Endothelial cell of umbilical vein (primary cell): ENCODE measurements around the gene GATAD2A. TPM values are rescaled to one million over a fixed set of nuclear protein-coding genes. Genes with fewer than 3 reads are reported as not detected.

Source experiments
- BruUV-seq: library from RNA; stranded (reverse); fragments of 400-500 nt; replicated peaks from 2 replicates; lab custom pipeline; 2021; lab: Mats Ljungman, UMichigan
- CTCF ChIA-PET: fragments of 300-600, 350-600 bp; sonication (Branson Sonifier 250); formaldehyde crosslinking; loops from one replicate; lab custom pipeline; 2021; ENCODE audit warnings: antibody characterized with exemption, inconsistent platforms; lab: Charles Lee
- POLR2A ChIA-PET: fragments of 300-600, 350-600 bp; sonication (Branson Sonifier 250); formaldehyde crosslinking; loops from one replicate; lab custom pipeline; 2021; ENCODE audit warnings: antibody characterized with exemption, inconsistent platforms; lab: Charles Lee
- DNase-seq: peaks from one replicate; pipeline ENCODE4 v3.0.0-alpha.2; 2011; ENCODE audit warnings: low read depth, low spot score
- FAIRE-seq: peaks from 2 replicates; lab custom pipeline; 2011; peaks lifted over from hg19 to GRCh38; lab: Jason Lieb, UNC
- H2AFZ ChIP-seq: 2 replicates; pipeline ENCODE4 v1.6.0; 2012; ENCODE audit warnings: low read depth, low read length, control low read depth, inconsistent platforms
- H3K27ac ChIP-seq: 2 replicates; pipeline ENCODE4 v1.5.1; 2011; ENCODE audit warnings: low read depth, mild to moderate bottlenecking, control low read depth, low read length, moderate library complexity; ENCODE audit not compliant: insufficient read depth
- H3K27me3 ChIP-seq, 2 experiments: 2 replicates each; pipeline versions ENCODE4 v1.6.0 to v1.6.1; 2011; ENCODE audit warnings: low read length in 2 of 2, mixed read lengths in 1 of 2; ENCODE audit not compliant: control insufficient read depth in 2 of 2, insufficient read depth in 2 of 2
- H3K36me3 ChIP-seq, 2 experiments: 2 replicates in 1 of 2; 3 replicates in 1 of 2; pipeline ENCODE4 v1.5.1; 2011; ENCODE audit warnings: low read length in 2 of 2, mild to moderate bottlenecking in 1 of 2, moderate library complexity in 1 of 2; ENCODE audit not compliant: control insufficient read depth in 2 of 2, insufficient read depth in 2 of 2; ENCODE audit errors: extremely low read depth in 1 of 2
- H3K4me1 ChIP-seq: 3 replicates; pipeline ENCODE4 v1.5.1; 2011; ENCODE audit warnings: mild to moderate bottlenecking, low read length; ENCODE audit not compliant: control insufficient read depth, insufficient read depth; ENCODE audit errors: extremely low read depth
- H3K4me2 ChIP-seq: 2 replicates; pipeline ENCODE4 v1.6.1; 2011; ENCODE audit warnings: low read length, control low read depth, mixed read lengths; ENCODE audit not compliant: insufficient read depth
- H3K4me3 ChIP-seq, 3 experiments: fragments of 200-600 bp in 1 of 3; sonication (generic), shearing (Covaris generic) in 1 of 3; replicated peaks in 1 of 3; 2 replicates each; pipeline ENCODE4 v1.5.1; 2011 to 2016; ENCODE audit warnings: control low read depth in 3 of 3, low read length in 3 of 3, mild to moderate bottlenecking in 2 of 3, inconsistent platforms in 1 of 3, low read depth in 1 of 3, moderate library complexity in 1 of 3; ENCODE audit not compliant: insufficient read depth in 1 of 3
- H3K79me2 ChIP-seq: 2 replicates; pipeline ENCODE4 v1.6.0; 2012; ENCODE audit warnings: low read length, inconsistent platforms; ENCODE audit not compliant: control insufficient read depth, insufficient read depth
- H3K9ac ChIP-seq: replicated peaks from 2 replicates; pipeline ENCODE3; 2011; ENCODE audit warnings: low read length, control low read depth; ENCODE audit not compliant: insufficient read depth; ENCODE audit errors: extremely low read depth
- H3K9me1 ChIP-seq: replicated peaks from 3 replicates; pipeline ENCODE4 v1.6.0; 2011; ENCODE audit warnings: mild to moderate bottlenecking, low read length; ENCODE audit not compliant: control insufficient read depth, insufficient read depth; ENCODE audit errors: extremely low read depth
- H3K9me3 ChIP-seq: replicated peaks from 2 replicates; pipeline ENCODE4 v1.5.1; 2012; ENCODE audit warnings: low read length, inconsistent platforms; ENCODE audit not compliant: control insufficient read depth, insufficient read depth
- H4K20me1 ChIP-seq: replicated peaks from 2 replicates; pipeline ENCODE3; 2011; ENCODE audit warnings: mild to moderate bottlenecking, low read length; ENCODE audit not compliant: control insufficient read depth, insufficient read depth; ENCODE audit errors: extremely low read depth
- CTCF ChIP-seq, 2 donors: IDR thresholded peaks; 1 replicate in 1 of 2; 2 replicates in 1 of 2; pipeline ENCODE4 v1.5.1; 2011; ENCODE audit warnings: low read length in 2 of 2, mild to moderate bottlenecking in 2 of 2, moderate library complexity in 2 of 2, control low read depth in 1 of 2, inconsistent platforms in 1 of 2, low read depth in 1 of 2; ENCODE audit not compliant: insufficient read depth in 1 of 2; ENCODE audit errors: extremely low read depth in 1 of 2
- EZH2 ChIP-seq: IDR thresholded peaks from 2 replicates; pipeline ENCODE4 v1.6.1; 2012; ENCODE audit warnings: borderline replicate concordance, low read depth, mild to moderate bottlenecking, moderate library complexity, low read length, inconsistent platforms; ENCODE audit not compliant: severe bottlenecking
- FOS ChIP-seq: IDR thresholded peaks from 2 replicates; pipeline ENCODE4 v1.6.1; 2011; ENCODE audit warnings: mild to moderate bottlenecking, low read length, moderate library complexity, borderline replicate concordance; ENCODE audit not compliant: insufficient read depth
- GATA2 ChIP-seq: IDR thresholded peaks from 2 replicates; pipeline ENCODE4 v1.7.0; 2011; ENCODE audit warnings: low read depth, mild to moderate bottlenecking, moderate library complexity, mixed read lengths, low read length; ENCODE audit not compliant: insufficient read length, insufficient read depth
- JUN ChIP-seq: IDR thresholded peaks from 2 replicates; pipeline ENCODE4 v1.6.1; 2011; ENCODE audit warnings: borderline replicate concordance, low read depth; ENCODE audit not compliant: insufficient read length, insufficient read depth
- MAX ChIP-seq: IDR thresholded peaks from 2 replicates; pipeline ENCODE4 v1.6.1; 2011; ENCODE audit not compliant: insufficient read depth, insufficient read length
- MYC ChIP-seq: IDR thresholded peaks from one replicate; pipeline ENCODE4 v1.6.1; 2011; ENCODE audit warnings: mild to moderate bottlenecking, low read depth, low read length
- POLR2A ChIP-seq: IDR thresholded peaks from 2 replicates; pipeline ENCODE4 v1.6.1; 2012; ENCODE audit warnings: low read depth, mild to moderate bottlenecking, control low read depth, low read length
- POLR2AphosphoS5 ChIP-seq: IDR thresholded peaks from 2 replicates; pipeline ENCODE4 v1.6.1; 2012; ENCODE audit warnings: low read depth, mild to moderate bottlenecking, control low read depth, low read length, moderate library complexity; ENCODE audit not compliant: insufficient read depth
- dilution Hi-C: fragments of 300-500 bp; cut with MboI; formaldehyde crosslinking; loops from one replicate; pipeline ENCODE4 v1.15.0; 2019; ENCODE audit warnings: low sequenced_read_pairs; ENCODE audit not compliant: extremely low pct_ligation_motif_present
- intact Hi-C: fragments of 100-400 bp; cut with micrococcal nuclease; formaldehyde crosslinking; loops from one replicate; pipeline ENCODE4 v1.10.0; 2022
- polyA plus RNA-seq, 4 experiments: library from polyadenylated mRNA; depleted of rRNA in 3 of 4; stranded (reverse) in 3 of 4; unstranded in 1 of 4; fragments of >200 nt; gene quantifications; 2 replicates each; pipeline versions ENCODE4 v1.2.1 to v1.2.3, GENCODE V29; 2011 to 2012; ENCODE audit warnings: missing spikeins in 1 of 4
- total RNA-seq: library from RNA; stranded (reverse); gene quantifications from 2 replicates; pipeline ENCODE4 v1.2.3, GENCODE V29; 2021

GATAD2A gene
- total and polyA plus RNA-seq, 2 donors (not counting 3 experiments of a cell fraction or from before 2014, with no cell fraction given): 27.3 to 134 TPM

GRCh38 chr19:19426216-19426615, 20.7 kb downstream of the GATAD2A start:
- H3K27ac ChIP-seq: no peak overlapping the region
- no peaks in the 10 kb centered on the region for H3K9me1 ChIP-seq
- TF ChIP-seq POLR2AphosphoS5 (no peak), GATA2 (no peak), MAX (no peak), FOS (no peak), POLR2A (no peak), MYC (no peak), EZH2 (no peak), JUN (no peak)
- peaks cover 7% of the 10 kb centered on the region for H4K20me1 ChIP-seq
- intact Hi-C loops (no loop called here), dilution Hi-C loops (no loop called here)
- POLR2A ChIA-PET: no interaction called here
- H3K36me3 ChIP-seq: no peaks in the 10 kb centered on the region
- peak; percentile 28 for FAIRE-seq
- CTCF ChIA-PET: no interaction called here
- peaks cover 99% of the 10 kb centered on the region for H3K79me2 ChIP-seq
- BruUV-seq: no TSS peak
- no peak overlapping the region for H3K4me2 ChIP-seq
- no peaks in the 10 kb centered on the region for H3K9me3 ChIP-seq
- no peaks in the 10 kb centered on the region for H3K4me1 ChIP-seq
- no peak for DNase-seq
- H3K4me3 ChIP-seq: no peak overlapping the region
- H2AFZ ChIP-seq: no peak overlapping the region
- no peak overlapping the region for H3K9ac ChIP-seq
- H3K27me3 ChIP-seq: no peaks in the 10 kb centered on the region

- no peaks in the 10 kb centered on the region for H3K9me1 ChIP-seq
- no peak overlapping the region for H3K4me2 ChIP-seq
- no peaks in the 10 kb centered on the region for H3K27me3 ChIP-seq
- BruUV-seq: no TSS peak
- intact Hi-C loops: no loop called here
- H4K20me1 ChIP-seq: peaks cover 7% of the 10 kb centered on the region
- no peak overlapping the region for H2AFZ ChIP-seq
- no peak overlapping the region for H3K9ac ChIP-seq
- H3K9me3 ChIP-seq: no peaks in the 10 kb centered on the region
- H3K27ac ChIP-seq: no peak overlapping the region
- no peak for DNase-seq
- ChIA-PET POLR2A (no interaction called here), CTCF (interaction anchor here (0.6 kb wide), 1 partner anchor 61 kb away, joined by 3 read pairs; no protein-coding TSS in a partner anchor)
- H3K4me3 ChIP-seq: no peak overlapping the region
- dilution Hi-C loops: no loop called here
- no peak for FAIRE-seq
- H3K36me3 ChIP-seq: no peaks in the 10 kb centered on the region
- H3K79me2 ChIP-seq: peaks cover 98% of the 10 kb centered on the region
- H3K4me1 ChIP-seq: no peaks in the 10 kb centered on the region
- TF ChIP-seq MAX (no peak), POLR2AphosphoS5 (no peak), FOS (no peak), CTCF (IDR thresholded peaks at IDR 0.05; ENCODE audit: extremely low read depth in 1 of 2, insufficient read depth in 1 of 2, low read depth in 1 of 2, low read length in 2 of 2) (no peak), EZH2 (no peak), GATA2 (no peak), MYC (no peak), POLR2A (no peak), JUN (no peak)
Observed at GRCh38 chr19:19426799-19427198, 21.3 kb downstream of the GATAD2A start.
